Measurements from ENCODE around the gene PRMT7.

DNA sequence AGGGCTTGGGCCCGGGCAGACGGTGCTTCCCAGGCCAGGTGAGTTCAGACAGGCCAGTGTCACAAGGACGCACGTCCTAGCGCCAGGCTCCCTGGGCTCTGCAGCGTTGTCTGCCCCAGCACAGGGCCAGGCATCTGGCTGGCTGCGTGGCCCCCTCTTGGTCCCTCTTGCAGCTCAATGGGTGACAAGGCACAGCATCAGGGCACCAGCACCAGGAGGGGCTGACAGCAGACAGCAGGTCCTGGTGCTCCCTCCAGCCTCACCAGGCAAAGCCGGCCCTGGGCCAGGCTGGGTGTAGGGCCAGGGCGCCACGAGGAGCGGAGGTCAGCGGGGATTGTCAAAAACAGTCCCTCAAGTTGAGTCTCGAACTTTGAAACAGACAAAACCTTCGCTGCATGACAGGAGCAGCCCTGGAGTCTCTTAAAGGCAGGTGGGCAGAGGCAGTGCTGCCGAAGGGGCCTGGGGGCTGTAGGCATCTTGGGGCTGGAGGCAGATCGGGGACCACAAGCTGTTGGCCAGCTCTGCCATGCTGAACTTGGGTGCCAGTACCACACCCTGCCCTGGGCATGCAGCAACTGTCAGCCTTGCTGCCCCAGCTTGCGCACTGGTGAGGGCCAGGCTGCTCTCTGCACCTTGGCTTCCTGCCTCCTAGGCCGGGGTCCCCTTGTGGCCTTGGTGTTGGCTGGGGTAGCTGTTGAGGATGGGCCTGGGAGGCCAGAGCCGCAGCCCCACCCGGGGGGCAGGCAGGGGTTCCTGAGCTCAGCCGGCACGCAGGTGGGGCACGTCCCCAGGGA is 48.8 kb downstream of the PRMT7 start:
- TF ChIP-seq, protein P1, sequence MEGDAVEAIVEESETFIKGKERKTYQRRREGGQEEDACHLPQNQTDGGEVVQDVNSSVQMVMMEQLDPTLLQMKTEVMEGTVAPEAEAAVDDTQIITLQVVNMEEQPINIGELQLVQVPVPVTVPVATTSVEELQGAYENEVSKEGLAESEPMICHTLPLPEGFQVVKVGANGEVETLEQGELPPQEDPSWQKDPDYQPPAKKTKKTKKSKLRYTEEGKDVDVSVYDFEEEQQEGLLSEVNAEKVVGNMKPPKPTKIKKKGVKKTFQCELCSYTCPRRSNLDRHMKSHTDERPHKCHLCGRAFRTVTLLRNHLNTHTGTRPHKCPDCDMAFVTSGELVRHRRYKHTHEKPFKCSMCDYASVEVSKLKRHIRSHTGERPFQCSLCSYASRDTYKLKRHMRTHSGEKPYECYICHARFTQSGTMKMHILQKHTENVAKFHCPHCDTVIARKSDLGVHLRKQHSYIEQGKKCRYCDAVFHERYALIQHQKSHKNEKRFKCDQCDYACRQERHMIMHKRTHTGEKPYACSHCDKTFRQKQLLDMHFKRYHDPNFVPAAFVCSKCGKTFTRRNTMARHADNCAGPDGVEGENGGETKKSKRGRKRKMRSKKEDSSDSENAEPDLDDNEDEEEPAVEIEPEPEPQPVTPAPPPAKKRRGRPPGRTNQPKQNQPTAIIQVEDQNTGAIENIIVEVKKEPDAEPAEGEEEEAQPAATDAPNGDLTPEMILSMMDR (IDR thresholded peaks at IDR 0.05): no peak
- TF ChIP-seq POLR2AphosphoS5 (IDR thresholded peaks at IDR 0.05): no peak
